GM12874 (cell line): ENCODE data around the gene TCF15.

Source experiments
- TF ChIP-seq, protein P1 (sequence below): IDR thresholded peaks from 2 replicates; pipeline ENCODE4 v1.5.1; 2011; ENCODE audit warnings: low read depth, mild to moderate bottlenecking, control low read depth, low read length, moderate library complexity; ENCODE audit not compliant: insufficient read depth

Gene TCF15

DNA sequence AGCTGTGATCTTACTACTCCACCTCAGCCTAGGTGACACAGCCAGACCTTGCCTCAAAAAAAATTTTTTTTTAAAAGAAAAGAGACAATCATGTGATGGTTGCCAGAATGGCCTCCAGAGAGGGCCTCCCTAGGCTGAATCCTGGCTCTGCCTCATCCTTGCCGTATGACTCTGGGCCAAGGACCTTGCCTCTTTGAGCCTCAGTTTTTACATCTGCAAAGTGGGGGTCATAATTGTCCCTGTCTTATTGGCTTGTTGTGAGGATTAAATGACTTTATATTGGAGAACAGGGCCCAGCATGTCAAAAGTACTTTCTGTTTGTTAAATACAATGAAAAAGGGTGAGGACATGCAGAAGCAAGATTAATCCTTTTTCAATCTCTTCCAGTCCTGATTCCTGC is 28.5 kb upstream of the TCF15 start:
- TF ChIP-seq, protein P1, sequence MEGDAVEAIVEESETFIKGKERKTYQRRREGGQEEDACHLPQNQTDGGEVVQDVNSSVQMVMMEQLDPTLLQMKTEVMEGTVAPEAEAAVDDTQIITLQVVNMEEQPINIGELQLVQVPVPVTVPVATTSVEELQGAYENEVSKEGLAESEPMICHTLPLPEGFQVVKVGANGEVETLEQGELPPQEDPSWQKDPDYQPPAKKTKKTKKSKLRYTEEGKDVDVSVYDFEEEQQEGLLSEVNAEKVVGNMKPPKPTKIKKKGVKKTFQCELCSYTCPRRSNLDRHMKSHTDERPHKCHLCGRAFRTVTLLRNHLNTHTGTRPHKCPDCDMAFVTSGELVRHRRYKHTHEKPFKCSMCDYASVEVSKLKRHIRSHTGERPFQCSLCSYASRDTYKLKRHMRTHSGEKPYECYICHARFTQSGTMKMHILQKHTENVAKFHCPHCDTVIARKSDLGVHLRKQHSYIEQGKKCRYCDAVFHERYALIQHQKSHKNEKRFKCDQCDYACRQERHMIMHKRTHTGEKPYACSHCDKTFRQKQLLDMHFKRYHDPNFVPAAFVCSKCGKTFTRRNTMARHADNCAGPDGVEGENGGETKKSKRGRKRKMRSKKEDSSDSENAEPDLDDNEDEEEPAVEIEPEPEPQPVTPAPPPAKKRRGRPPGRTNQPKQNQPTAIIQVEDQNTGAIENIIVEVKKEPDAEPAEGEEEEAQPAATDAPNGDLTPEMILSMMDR = no peak

DNA sequence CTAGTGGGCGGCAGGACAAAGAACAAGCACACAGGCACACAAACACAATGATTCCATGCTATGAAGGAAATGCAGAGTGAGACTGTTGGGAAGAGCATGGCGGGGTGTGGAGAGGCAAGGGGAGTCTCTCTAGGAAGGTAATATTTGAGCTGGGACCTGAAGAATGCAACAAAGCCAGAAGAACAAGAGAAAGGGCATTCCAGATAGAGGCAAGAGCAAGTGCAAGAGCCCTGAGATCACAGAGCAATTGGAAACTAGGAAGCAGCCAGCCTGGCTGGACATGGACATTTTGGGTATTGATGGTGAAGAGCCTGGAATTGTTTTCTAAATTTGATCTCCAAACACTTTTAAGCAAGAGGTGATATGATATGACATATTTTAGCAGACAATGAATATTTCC is 27.4 kb upstream of the TCF15 start:
- TF ChIP-seq, protein P1 = no peak

DNA sequence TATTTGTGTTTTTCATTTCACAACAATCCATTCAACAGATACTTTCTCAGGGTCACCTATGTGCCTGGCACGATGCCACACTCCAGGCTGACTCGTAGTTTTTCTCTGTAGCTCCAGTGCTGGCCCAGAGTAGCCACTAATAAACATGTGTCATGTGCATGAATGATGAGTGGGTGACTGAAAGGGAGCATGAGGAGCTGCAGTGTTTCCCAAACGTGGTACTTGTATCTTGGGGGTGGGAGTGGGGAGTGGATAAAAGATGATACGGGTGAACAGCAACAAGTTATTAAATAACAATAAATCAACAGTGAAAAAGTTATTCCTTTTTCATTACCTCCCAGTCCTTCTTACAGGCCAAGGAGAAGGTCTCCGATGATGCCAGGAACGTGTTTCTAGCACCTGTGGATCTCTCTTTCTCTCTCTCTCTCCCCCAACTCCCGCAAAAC is 25.8 kb upstream of the TCF15 start:
- TF ChIP-seq, protein P1 = no peak

DNA sequence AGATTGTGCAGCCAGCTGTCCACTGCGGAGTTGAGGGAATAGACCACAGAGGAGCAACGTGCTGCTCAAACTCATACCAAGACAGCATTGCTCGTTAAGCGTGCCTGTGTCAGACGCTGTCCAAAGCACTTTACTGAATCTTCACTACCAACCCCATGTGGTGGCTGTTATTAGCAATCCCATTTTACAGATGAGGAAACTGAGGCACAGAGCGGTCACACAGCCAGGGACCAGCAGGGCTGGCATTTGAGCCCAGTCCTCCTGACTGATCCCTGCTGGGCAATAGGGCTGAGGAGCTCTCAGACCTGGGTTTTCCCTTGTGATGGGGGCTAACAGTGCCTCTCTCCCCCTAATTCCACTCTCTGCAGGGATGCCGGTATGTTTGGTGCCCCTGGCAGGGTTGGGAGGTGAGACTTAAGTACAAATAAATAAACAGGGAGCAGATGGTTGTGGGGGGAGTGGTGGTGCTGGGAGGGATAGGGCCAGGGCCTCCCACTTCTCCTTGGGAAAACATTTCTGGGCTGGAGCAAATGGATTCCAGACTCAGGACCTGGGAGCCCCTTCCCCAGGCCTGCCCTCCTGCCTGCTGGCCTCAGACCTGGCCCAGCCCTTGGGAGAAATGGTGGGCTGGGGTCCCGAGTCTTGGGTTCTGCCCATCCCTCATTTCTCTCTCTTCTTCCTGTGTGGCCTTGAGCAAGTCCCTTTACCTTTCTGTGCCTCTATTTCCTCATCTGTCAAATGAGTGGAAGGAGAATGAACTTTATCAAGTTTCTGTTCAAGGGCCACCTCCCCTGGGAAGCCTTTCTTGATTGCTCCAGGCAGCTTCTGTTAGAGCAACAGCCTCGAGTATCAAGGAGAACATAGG is 25.2 kb upstream of the TCF15 start:
- TF ChIP-seq, protein P1 = no peak

DNA sequence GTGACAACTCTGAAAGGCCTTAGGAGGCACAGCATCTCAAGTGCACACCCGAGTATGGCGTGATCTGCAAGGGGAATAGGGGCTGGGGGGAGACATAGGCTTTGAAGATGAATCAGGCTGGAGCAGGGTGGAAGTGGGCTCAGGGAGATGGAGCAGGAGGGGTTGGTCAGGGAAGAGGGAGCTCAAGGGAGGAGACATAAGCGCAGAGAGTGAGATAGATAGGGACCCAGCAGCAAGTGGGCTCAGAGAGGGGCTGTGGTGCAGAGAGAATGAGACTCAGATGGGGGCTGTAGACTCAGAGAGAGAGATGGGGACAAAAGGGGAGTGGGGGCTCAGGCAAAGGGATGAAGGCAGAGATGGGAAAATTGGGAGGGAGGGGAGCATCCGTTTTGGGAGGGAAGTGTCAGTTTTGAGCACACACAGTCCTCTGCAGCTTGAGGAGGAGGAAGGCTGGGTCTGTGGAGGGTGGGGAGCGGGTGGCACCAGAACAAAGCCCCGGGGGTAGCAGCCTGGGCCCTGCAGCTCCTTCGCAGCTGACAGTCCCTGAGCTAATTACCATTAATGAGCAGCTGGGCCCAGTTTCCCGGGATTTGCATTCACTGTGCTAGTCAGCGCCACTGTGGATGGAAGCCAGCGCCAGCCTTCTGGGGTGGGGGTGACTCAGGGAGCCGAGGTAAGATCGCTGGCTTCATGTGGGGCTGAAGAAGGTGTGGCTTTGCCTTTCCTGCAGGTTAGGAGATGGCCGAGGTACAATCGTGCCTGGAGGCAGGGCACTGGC is 24.2 kb upstream of the TCF15 start:
- TF ChIP-seq, protein P1 = no peak

DNA sequence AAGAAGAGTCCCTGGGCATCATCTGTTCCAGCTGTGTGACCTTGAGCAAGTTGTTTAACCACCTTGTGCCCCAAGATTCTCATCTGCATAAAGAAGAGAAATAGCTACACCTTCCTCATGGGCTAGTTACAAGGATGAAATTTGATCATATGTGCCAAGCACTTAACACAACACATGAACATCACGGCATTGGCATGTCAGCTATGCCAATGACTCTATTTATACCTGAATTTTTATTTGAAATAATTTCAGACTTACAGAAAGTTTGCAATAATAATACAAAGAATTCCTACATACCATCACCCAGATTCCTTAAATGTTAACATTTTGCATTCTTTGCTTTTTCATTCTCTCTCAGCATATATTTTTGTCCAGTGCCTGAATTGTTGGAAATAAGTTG is 21.0 kb upstream of the TCF15 start:
- TF ChIP-seq, protein P1 = no peak

DNA sequence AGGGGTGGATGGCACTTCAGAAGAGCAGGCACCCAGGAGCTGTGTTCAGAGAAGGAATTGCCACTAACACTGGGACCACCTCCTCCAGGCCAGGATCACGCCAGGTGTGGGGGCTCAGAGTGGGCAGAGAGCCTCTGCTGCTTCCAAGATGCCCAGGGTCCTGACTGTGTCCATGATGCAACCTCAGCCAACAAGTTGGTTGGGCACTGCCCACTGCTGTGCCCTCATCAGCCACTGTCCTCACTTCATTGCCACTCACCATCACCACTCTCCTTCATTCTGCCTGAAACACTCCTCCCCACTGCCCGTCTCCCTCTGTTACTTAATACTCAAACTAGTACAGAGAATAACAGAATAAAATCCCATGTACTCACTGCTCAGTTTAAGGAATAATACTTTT is 16.5 kb upstream of the TCF15 start:
- TF ChIP-seq, protein P1 = no peak
